Globus pallidus (tissue), 1 donor: ENCODE data around the gene KCNK2.

Experiments
- DNase-seq: peaks from one replicate; pipeline ENCODE4 v3.0.0-alpha.2; 2015; ENCODE audit warnings: low spot score

The KCNK2 gene

GRCh38 chr1:215256936-215257679, 174.6 kb downstream of the KCNK2 start:
- no peak for DNase-seq

GRCh38 chr1:215260711-215261110, 178.2 kb downstream of the KCNK2 start:
- no peak for DNase-seq

- no peak for DNase-seq
These were observed 179.6 kb downstream of the KCNK2 start for GRCh38 chr1:215262106-215262505.

- no peak for DNase-seq
These were observed 181.1 kb downstream of the KCNK2 start for GRCh38 chr1:215263636-215264035.

GRCh38 chr1:215264649-215265048, 182.1 kb downstream of the KCNK2 start:
- DNase-seq = no peak

GRCh38 chr1:215267495-215267894, 185.0 kb downstream of the KCNK2 start:
- no peak for DNase-seq

GRCh38 chr1:215269955-215270354, 187.4 kb downstream of the KCNK2 start:
- no peak for DNase-seq

GRCh38 chr1:215273838-215274516, 191.4 kb downstream of the KCNK2 start:
- no peak for DNase-seq

- DNase-seq = no peak
These were observed 194.0 kb downstream of the KCNK2 start for GRCh38 chr1:215276582-215276981.

- no peak for DNase-seq
These were observed 195.0 kb downstream of the KCNK2 start for GRCh38 chr1:215277532-215277931.

- no peak for DNase-seq
These were observed 197.1 kb downstream of the KCNK2 start for GRCh38 chr1:215279682-215280081.

GRCh38 chr1:215282557-215282956, 200.0 kb downstream of the KCNK2 start:
- DNase-seq = no peak

- no peak for DNase-seq
These were observed 202.7 kb downstream of the KCNK2 start for GRCh38 chr1:215285013-215285800.
